Endothelial cell (in vitro differentiated cells): Measurements from ENCODE around the gene CIPC. TPM values are rescaled to one million over a fixed set of nuclear protein-coding genes. Genes with fewer than 3 reads are reported as not detected.

ENCODE experiments used
- DNase-seq: peaks from one replicate; pipeline ENCODE4 v3.0.0; 2021; ENCODE audit warnings: low spot score
- H3K27ac Mint-ChIP-seq: one replicate; pipeline ENCODE4 v1.8.0; 2021; ENCODE audit warnings: mixed read lengths, inconsistent platforms; ENCODE audit not compliant: unreplicated experiment
- H3K27me3 Mint-ChIP-seq: one replicate; pipeline ENCODE4 v1.8.0; 2021; ENCODE audit warnings: mild to moderate bottlenecking, moderate library complexity, mixed read lengths, inconsistent platforms; ENCODE audit not compliant: unreplicated experiment
- H3K36me3 Mint-ChIP-seq: one replicate; pipeline ENCODE4 v1.8.0; 2021; ENCODE audit warnings: mild to moderate bottlenecking, low read depth, mixed read lengths, inconsistent platforms; ENCODE audit not compliant: unreplicated experiment
- H3K4me1 Mint-ChIP-seq: one replicate; pipeline ENCODE4 v1.8.0; 2021; ENCODE audit warnings: mild to moderate bottlenecking, mixed read lengths, inconsistent platforms; ENCODE audit not compliant: unreplicated experiment
- H3K4me3 Mint-ChIP-seq: one replicate; pipeline ENCODE4 v1.8.0; 2021; ENCODE audit warnings: mild to moderate bottlenecking, mixed read lengths, inconsistent platforms; ENCODE audit not compliant: unreplicated experiment
- H3K9me3 Mint-ChIP-seq: one replicate; pipeline ENCODE4 v1.8.0; 2021; ENCODE audit warnings: mixed read lengths, inconsistent platforms; ENCODE audit not compliant: unreplicated experiment
- total RNA-seq: library from RNA; stranded (reverse); fragmentation: NEBNext Ultra II Directional; extraction: Animal tissue kit (Norgen Biotek cat#: 25700); gene quantifications from one replicate; pipeline ENCODE4 v1.2.1, GENCODE V29; 2021; ENCODE audit not compliant: unreplicated experiment
- TF ChIP-seq, protein P1 (sequence below): fragments of 200-600 bp; sonication (generic); IDR thresholded peaks from one replicate; pipeline ENCODE4 v1.5.0; 2021; ENCODE audit warnings: antibody characterized with exemption; ENCODE audit not compliant: unreplicated experiment

CIPC gene
- total RNA-seq, 1 donor from 2014 or later, result 42.4 TPM

DNA sequence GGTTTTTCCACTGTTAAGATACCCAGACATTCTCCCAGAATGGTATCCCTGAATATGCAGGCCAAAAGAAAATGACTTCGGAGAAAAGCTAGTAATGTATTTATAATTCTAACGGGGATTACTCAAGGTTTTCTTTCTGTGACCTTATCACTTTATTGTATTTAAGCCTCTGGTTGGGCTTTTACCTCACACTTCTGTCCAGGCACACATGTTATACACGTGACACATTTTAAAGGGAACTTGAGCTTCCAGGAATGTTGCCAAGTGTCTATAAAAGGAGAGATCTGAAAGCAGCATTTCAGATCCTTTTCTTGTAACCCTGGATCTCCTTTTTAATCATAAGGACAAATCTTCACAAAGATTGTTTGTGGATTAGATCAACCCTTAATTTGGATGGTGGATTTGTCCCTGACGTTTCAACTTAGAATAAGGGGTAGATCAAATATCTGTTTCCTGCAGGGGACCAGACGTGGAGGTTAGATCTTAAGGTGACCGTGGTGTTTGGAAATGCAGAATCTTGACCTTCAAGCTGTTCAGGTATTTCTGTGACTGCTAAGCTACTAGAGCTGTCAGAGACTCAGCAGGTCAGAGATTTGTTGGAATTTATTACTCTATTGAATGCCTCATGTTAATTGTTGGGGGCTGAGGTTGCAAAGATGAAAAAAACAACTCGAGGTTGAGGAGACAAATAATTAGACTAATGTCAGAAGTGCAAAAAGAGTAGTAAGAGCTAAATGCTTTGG is 1.5 kb downstream of the CIPC start:
- H3K4me1 Mint-ChIP-seq, result peaks cover 65% of the 10 kb centered on the region
- no peaks in the 10 kb centered on the region for H3K9me3 Mint-ChIP-seq
- peaks cover 16% of the 10 kb centered on the region for H3K27me3 Mint-ChIP-seq
- peaks cover 3% of the 10 kb centered on the region for H3K36me3 Mint-ChIP-seq
- TF ChIP-seq, protein P1, sequence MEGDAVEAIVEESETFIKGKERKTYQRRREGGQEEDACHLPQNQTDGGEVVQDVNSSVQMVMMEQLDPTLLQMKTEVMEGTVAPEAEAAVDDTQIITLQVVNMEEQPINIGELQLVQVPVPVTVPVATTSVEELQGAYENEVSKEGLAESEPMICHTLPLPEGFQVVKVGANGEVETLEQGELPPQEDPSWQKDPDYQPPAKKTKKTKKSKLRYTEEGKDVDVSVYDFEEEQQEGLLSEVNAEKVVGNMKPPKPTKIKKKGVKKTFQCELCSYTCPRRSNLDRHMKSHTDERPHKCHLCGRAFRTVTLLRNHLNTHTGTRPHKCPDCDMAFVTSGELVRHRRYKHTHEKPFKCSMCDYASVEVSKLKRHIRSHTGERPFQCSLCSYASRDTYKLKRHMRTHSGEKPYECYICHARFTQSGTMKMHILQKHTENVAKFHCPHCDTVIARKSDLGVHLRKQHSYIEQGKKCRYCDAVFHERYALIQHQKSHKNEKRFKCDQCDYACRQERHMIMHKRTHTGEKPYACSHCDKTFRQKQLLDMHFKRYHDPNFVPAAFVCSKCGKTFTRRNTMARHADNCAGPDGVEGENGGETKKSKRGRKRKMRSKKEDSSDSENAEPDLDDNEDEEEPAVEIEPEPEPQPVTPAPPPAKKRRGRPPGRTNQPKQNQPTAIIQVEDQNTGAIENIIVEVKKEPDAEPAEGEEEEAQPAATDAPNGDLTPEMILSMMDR, result no peak
- peak overlapping the region; percentile 96 for H3K27ac Mint-ChIP-seq
- no peak for DNase-seq
- H3K4me3 Mint-ChIP-seq, result peak overlapping the region; percentile 94

DNA sequence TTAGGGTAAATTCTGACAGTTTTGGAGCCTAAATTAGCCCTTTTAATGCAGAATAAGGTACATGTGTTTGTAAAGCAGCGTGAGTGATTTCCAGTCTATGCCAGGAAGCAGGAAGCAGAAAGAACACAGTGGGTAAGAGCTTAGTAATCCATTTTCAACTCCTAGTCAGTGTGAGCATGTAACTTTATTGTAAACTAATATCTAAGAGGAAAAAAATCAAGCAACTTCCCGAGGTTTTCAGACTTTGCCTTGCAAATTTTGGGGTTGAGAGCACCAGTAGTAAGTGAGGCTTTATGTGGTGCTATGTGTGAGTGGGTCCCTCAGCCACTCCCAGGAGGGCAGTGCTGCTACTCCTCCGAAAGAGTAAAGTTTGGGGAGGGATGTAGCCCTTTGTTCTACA is 2.9 kb downstream of the CIPC start:
- TF ChIP-seq, protein P1, result no peak
- Mint-ChIP-seq H3K27me3 (peaks cover 16% of the 10 kb centered on the region), H3K36me3 (peaks cover 5% of the 10 kb centered on the region), H3K27ac (peak overlapping the region; percentile 92), H3K4me3 (peak overlapping the region; percentile 43), H3K4me1 (peaks cover 72% of the 10 kb centered on the region), H3K9me3 (no peaks in the 10 kb centered on the region)
- DNase-seq, result no peak

DNA sequence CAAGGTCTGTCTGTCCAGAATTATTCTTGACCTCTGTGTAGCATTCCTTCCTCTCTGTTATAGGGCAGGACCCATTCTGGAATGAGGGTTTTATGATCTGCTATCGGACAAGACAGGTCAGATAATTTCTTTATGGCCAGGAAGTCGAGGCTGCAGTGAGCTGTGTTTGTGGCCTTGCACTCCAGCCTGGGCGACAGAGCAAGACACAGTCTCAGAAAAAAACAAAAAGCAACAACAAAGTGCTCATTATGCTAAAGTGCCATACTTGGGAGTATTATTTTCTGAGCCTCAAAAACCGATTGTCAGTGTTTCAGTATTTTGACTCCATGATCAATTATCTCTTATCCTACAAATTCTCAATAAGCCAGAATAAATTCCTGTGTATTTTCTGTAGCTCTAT is 4.1 kb downstream of the CIPC start:
- Mint-ChIP-seq H3K36me3 (peaks cover 5% of the 10 kb centered on the region), H3K4me3 (no peak overlapping the region), H3K4me1 (peaks cover 77% of the 10 kb centered on the region), H3K27me3 (peaks cover 16% of the 10 kb centered on the region), H3K9me3 (no peaks in the 10 kb centered on the region), H3K27ac (peak overlapping the region; percentile 45)
- TF ChIP-seq, protein P1, result no peak
- DNase-seq, result no peak

DNA sequence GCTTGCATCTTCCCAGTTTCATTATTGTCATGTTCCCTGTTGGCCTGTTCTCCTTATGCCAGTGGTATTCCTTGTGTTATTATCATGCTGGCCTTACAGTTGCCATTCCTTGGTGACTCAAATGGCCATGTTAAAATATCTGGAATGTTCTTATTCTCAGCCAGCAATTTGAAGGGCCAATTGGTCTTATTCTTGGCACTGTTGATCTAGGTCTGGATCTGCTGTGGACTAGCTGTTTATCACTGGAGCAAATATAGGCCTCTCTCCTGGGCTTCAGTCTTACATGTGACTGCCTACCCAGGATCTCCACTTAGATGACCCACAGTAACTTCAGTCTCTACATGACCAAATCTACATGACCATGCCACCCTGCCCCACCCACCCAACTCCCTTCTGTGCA is 5.4 kb downstream of the CIPC start:
- DNase-seq, result no peak
- Mint-ChIP-seq H3K27ac (no peak overlapping the region), H3K27me3 (peaks cover 12% of the 10 kb centered on the region), H3K4me3 (no peak overlapping the region), H3K36me3 (peaks cover 12% of the 10 kb centered on the region), H3K9me3 (no peaks in the 10 kb centered on the region), H3K4me1 (peaks cover 84% of the 10 kb centered on the region)
- TF ChIP-seq, protein P1, result no peak

DNA sequence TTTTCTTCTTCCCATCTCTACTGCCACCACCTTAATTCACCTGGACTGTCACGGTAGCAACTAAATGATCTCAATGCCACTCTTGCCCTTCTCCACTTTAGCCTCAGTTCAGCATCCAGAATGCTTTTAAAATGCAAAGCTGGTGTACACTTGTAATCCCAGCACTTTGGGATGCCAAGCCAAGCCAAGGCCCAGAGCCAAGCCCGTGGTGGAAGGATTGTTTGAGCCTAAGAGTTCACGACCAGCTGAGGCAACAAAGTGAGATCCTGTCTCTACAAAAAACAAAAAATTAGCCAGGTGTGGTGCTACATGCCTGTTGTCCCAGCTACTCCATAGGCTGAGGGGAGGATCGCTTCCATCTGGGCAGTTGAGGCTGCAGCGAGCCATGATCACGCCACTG is 5.9 kb downstream of the CIPC start:
- H3K4me3 Mint-ChIP-seq, result peak overlapping the region; percentile 12
- H3K36me3 Mint-ChIP-seq, result peaks cover 17% of the 10 kb centered on the region
- DNase-seq, result no peak
- H3K9me3 Mint-ChIP-seq, result no peaks in the 10 kb centered on the region
- H3K27ac Mint-ChIP-seq, result peak overlapping the region; percentile 80
- TF ChIP-seq, protein P1, result no peak
- peaks cover 85% of the 10 kb centered on the region for H3K4me1 Mint-ChIP-seq
- H3K27me3 Mint-ChIP-seq, result peaks cover 7% of the 10 kb centered on the region
